GM12892 (cell line): Measurements from ENCODE around the gene ANO7.

ENCODE experiments used
- DNase-seq: peaks from one replicate; pipeline ENCODE4 v3.0.0; 2011; ENCODE audit not compliant: insufficient read length
- FAIRE-seq: peaks from 2 replicates; lab custom pipeline; 2011; peaks lifted over from hg19 to GRCh38; lab: Jason Lieb, UNC
- POLR2A ChIP-seq: IDR thresholded peaks from 2 replicates; pipeline ENCODE4 v1.6.1; 2011; ENCODE audit warnings: low read depth, low read length, control low read depth
- POLR2AphosphoS5 ChIP-seq: IDR thresholded peaks from 2 replicates; pipeline ENCODE4 v1.6.1; 2011; ENCODE audit warnings: low read depth, low read length, control low read depth
- TAF1 ChIP-seq: IDR thresholded peaks from 2 replicates; pipeline ENCODE4 v1.6.1; 2011; ENCODE audit warnings: low read depth, mild to moderate bottlenecking, control low read depth, low read length, borderline replicate concordance

The ANO7 gene

DNA sequence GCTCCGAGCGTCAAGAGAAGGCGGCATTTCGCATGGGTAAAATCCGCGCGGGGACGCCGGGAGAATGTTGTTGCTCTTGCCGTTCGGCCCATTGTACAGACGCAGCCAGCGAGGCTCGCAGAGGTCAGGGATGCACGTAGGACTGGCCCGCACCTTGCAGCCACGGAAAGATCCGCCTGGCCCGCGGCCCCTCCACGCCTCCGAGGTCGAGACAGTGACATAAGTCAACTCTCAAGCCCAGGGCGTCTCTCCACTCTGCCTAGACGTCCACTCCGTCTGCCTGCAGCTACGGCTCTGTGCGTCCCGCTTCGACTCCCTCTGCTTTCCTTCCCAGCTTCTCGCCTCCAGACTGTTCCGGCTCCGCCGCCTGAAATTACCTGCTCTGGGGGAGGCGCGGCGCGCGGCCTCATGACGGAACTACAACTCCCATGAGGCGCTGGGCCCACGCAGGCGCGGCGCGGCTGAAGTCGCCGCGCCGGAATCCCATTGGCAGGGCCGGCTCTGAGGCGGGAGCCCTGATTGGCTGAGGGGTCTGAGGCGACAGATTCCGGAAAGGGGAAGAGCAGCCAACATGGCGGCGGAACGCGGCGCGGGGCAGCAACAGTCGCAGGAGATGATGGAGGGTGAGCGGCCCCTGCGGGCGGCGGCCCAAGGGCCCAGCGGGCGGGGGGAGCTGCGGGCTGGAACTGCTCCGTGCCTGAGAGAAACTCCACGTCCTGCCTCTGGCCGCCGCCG, 38.4 kb upstream of the ANO7 start, which contains the start of gene PPP1R7:
Gene PPP1R7 (plus strand): TSS at position 543 of the 735 bp plus-strand sequence. CDS start 29 bp downstream, at position 572.
- DNase-seq (peak; percentile 99), FAIRE-seq (peak; percentile 99)

GRCh38 chr2:241150660-241151530, 37.6 kb upstream of the ANO7 start:
- FAIRE-seq: peak; percentile 66
- no peak for DNase-seq
- TF ChIP-seq TAF1 (no peak), POLR2AphosphoS5 (no peak), POLR2A (no peak)

More for the DNA sequence above, 38.4 kb upstream of the ANO7 start, which contains the start of gene PPP1R7:
- TF ChIP-seq TAF1 (peak; percentile 85), POLR2A (peak; percentile 85), POLR2AphosphoS5 (no peak; the same call in 1 of the 2 replicates)

DNA sequence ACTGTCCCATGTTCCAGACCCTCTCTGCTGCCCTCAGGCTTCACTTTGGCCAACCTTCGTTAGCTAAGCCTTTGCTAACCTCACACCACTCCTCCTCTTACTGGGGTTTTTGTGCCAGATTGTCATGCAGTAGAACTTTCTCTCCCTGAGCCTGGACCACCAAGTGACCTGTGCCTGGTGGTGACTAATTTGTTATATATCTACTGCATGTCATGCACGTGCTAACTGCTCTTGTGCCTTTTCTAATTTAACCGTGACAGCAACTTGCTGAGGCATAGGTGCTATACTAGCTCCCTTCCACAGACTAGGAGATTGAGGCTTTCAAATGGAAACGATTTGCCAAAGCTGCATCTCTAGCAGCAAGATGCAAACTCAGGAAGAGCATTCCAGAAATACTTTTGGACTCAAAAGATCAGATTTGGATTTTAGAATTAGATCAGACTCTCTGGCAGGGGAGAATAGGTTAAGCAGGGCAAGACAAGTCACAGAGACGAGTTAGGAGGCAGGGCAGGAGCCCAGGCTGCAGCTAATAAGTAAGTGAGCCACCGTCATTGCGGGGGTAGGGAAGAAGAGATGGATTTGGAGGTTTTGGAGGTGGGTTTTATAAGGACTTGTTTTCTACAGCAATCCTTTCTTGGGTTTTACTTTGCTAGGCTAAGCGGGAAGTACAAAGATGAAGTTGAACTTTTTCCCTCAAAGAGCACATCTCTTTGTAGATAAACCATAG, 36.4 kb upstream of the ANO7 start:
- FAIRE-seq (no peak), DNase-seq (no peak)
- TF ChIP-seq POLR2A: no peak

GRCh38 chr2:241153616-241154015, 34.9 kb upstream of the ANO7 start:
- no peak for DNase-seq
- no peak for FAIRE-seq
- TF ChIP-seq POLR2A (no peak), POLR2AphosphoS5 (no peak), TAF1 (no peak)

DNA sequence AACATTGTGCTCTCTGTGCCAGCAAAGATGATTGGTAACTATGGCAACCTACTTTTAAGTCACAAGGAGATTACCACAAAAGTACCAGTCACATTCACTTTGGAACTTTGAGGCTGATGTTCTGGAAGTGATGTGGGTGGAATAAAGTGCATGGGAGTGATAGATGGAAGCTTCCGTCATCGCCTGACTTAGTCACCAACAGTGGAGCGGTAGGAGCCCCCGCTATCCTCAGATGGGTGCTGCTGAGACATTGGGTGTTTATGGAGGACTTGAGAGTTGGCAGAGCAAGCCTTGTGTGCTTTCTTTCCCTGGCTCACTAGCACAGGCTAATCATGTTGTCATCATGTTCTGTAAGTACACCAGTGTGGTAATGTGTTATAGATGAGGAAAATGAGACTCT, 33.6 kb upstream of the ANO7 start:
- DNase-seq (no peak), FAIRE-seq (no peak)
- TF ChIP-seq POLR2AphosphoS5: no peak

DNA sequence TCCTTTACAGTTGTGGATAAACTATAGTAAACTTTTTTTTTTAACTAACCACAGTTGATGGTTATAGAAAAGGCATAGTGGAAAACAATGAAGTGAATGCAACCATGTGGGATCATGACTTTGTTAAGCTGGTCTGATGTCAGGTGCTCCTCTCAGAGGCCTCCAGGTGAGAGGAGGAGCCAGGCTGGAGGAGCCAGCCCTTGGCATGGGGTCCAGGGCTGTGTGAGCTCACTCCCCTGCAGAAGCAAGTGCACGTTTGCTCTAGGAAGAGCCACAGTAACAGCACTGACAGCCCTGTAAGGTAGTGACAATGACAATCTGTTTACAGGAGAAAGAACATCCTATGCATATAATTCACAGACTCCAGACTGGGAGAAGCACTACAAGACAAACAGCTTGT, 32.5 kb upstream of the ANO7 start:
- TF ChIP-seq POLR2A (no peak), TAF1 (no peak), POLR2AphosphoS5 (no peak)
- DNase-seq (no peak), FAIRE-seq (no peak)

- TF ChIP-seq TAF1 (no peak), POLR2AphosphoS5 (no peak), POLR2A (no peak)
- FAIRE-seq (no peak), DNase-seq (no peak)
Measured at GRCh38 chr2:241156971-241157441, 31.5 kb upstream of the ANO7 start.

DNA sequence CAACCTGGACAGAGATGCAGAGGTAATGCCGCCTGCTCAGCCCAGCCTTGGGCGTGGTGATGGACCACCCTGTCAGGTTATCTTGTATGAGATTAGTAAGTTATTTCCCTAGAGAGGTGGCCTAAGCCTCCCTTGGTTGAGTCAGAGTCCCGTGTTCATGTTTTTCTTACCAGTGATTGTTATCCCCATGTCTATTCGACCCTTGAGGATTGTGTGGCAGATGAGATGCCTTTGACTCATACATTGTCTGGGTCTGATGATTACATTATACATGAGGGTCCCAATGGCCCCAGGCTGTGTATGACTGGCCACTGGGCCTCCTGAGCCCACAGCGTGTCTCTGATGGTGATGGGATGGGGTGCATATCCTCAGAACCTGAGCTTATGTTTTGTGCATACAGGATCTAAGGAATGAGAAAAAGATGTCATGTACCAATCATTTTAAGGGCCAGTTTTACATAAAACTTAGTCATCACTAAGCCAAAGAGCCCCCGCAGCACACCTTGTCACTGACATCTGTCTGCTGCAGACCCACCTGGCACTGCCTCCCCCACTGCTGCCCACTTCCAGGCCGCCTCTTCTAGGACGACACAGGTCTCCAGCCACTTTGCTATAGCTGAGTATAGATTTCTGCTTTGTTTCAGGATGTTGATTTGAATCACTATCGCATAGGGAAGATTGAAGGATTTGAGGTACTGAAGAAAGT, 30.5 kb upstream of the ANO7 start:
- FAIRE-seq (no peak), DNase-seq (no peak)
- TF ChIP-seq TAF1 (no peak), POLR2A (no peak), POLR2AphosphoS5 (no peak)

- no peak for DNase-seq
- FAIRE-seq: no peak
- TF ChIP-seq TAF1 (no peak), POLR2A (no peak), POLR2AphosphoS5 (no peak)
Measured at GRCh38 chr2:241158546-241158900, 30.0 kb upstream of the ANO7 start.

DNA sequence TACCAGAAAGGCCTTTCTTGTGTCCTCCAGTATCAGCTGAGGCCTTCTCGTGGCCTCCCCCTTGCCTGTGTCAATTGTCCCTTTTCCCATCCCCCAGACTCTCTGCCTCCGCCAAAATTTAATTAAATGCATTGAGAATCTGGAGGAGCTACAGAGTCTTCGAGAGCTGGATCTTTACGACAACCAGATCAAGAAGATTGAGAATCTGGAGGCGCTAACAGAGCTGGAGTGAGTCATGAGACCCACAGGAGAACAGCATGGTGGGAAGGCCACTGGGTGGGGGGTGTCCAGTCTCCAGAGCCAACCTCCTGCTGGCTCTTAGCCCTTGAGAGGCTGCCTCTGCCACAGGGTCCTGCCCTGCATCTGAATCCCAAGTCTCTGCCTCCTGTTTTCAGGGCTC, 29.4 kb upstream of the ANO7 start:
- FAIRE-seq: no peak
- TF ChIP-seq POLR2AphosphoS5 (no peak), POLR2A (no peak), TAF1 (no peak)
- DNase-seq: no peak

GRCh38 chr2:241160318-241160717, 28.2 kb upstream of the ANO7 start:
- DNase-seq (no peak), FAIRE-seq (no peak)
- TF ChIP-seq POLR2AphosphoS5: no peak
- TF ChIP-seq POLR2A: no peak
- TF ChIP-seq TAF1: no peak
